PC-9 (cell line): ENCODE data around the gene PXDN. TPM values are rescaled to one million over a fixed set of nuclear protein-coding genes. Genes with fewer than 3 reads are reported as not detected.

Experiments
- BruUV-seq: library from RNA; stranded (reverse); fragments of 400-500 nt; replicated peaks from 2 replicates; lab custom pipeline; 2021; lab: Mats Ljungman, UMichigan
- CTCF ChIA-PET: fragments of 300-600 bp; sonication (Branson Sonifier 250); formaldehyde crosslinking; loops from one replicate; lab custom pipeline; 2022; ENCODE audit warnings: antibody characterized with exemption; lab: Charles Lee
- POLR2A ChIA-PET: fragments of 300-600 bp; sonication (Branson Sonifier 250); formaldehyde crosslinking; loops from one replicate; lab custom pipeline; 2022; ENCODE audit warnings: antibody characterized with exemption; ENCODE audit not compliant: unreplicated experiment; lab: Charles Lee
- DNase-seq, 2 experiments: peaks; one replicate each; pipeline versions ENCODE4 v3.0.0 to v3.0.0-alpha.2; 2015 to 2022; ENCODE audit warnings: mixed read lengths in 1 of 2
- H2AFZ ChIP-seq: fragments of 200-600 bp; sonication (generic); 2 replicates; pipeline ENCODE4 v1.8.1; 2017; ENCODE audit warnings: antibody characterized with exemption
- H3F3A ChIP-seq: fragments of 200-600 bp; sonication (generic); 2 replicates; pipeline ENCODE4 v1.8.1; 2017; ENCODE audit warnings: antibody characterized with exemption, mild to moderate bottlenecking, low read depth; ENCODE audit not compliant: insufficient read depth
- H3K27ac ChIP-seq: fragments of 200-600 bp; sonication (generic); 2 replicates; pipeline ENCODE4 v1.6.1; 2016; ENCODE audit warnings: mixed run types
- H3K27me3 ChIP-seq: fragments of 200-600 bp; sonication (generic); 2 replicates; pipeline ENCODE4 v1.6.1; 2016; ENCODE audit warnings: low read depth, mixed run types; ENCODE audit not compliant: insufficient read depth
- H3K36me3 ChIP-seq: fragments of 200-600 bp; sonication (generic); 2 replicates; pipeline ENCODE4 v1.6.1; 2016; ENCODE audit warnings: low read depth, mixed run types
- H3K4me1 ChIP-seq: fragments of 200-600 bp; sonication (generic); replicated peaks from 2 replicates; pipeline ENCODE4 v1.6.1; 2016; ENCODE audit warnings: mixed run types; ENCODE audit not compliant: insufficient read depth
- H3K4me2 ChIP-seq: fragments of 200-600 bp; sonication (generic); 2 replicates; pipeline ENCODE4 v1.6.1; 2017; ENCODE audit warnings: mixed run types
- H3K4me3 ChIP-seq: fragments of 200-600 bp; sonication (generic); 2 replicates; pipeline ENCODE4 v1.6.1; 2016; ENCODE audit warnings: mixed run types
- H3K79me2 ChIP-seq: fragments of 200-600 bp; sonication (generic); 2 replicates; pipeline ENCODE4 v1.6.1; 2017; ENCODE audit warnings: low read depth, mixed run types
- H3K9me2 ChIP-seq: fragments of 200-600 bp; sonication (generic); 2 replicates; pipeline ENCODE4 v1.8.1; 2017; ENCODE audit warnings: mild to moderate bottlenecking; ENCODE audit not compliant: insufficient read depth
- H3K9me3 ChIP-seq: fragments of 200-600 bp; sonication (generic); 2 replicates; pipeline ENCODE4 v1.8.1; 2016; ENCODE audit warnings: low read depth; ENCODE audit not compliant: insufficient read depth
- H4K20me1 ChIP-seq: fragments of 200-600 bp; sonication (generic); 2 replicates; pipeline ENCODE4 v1.8.1; 2017; ENCODE audit not compliant: insufficient read depth
- CTCF ChIP-seq: fragments of 200-600 bp; sonication (generic); conservative IDR thresholded peaks from 2 replicates; pipeline ENCODE4 v1.6.1; 2017; ENCODE audit warnings: mixed run types, antibody characterized with exemption, mild to moderate bottlenecking, moderate library complexity
- EZH2 ChIP-seq: fragments of 200-600 bp; sonication (generic); IDR thresholded peaks from 2 replicates; pipeline ENCODE4 v1.8.0; 2017; ENCODE audit warnings: antibody characterized with exemption, low read depth
- intact Hi-C: fragments of 100-400 bp; cut with micrococcal nuclease; formaldehyde crosslinking; loops from one replicate; pipeline ENCODE4 v1.10.0; 2022; ENCODE audit not compliant: unreplicated experiment
- total RNA-seq: library from RNA; stranded (reverse); gene quantifications from 2 replicates; pipeline ENCODE4 v1.2.3, GENCODE V29; 2021

Gene PXDN
- total RNA-seq, 1 experiment from 2014 or later = 91.1 TPM

GRCh38 chr2:1595274-1595673 lies 149.0 kb downstream of the PXDN start:
- no peaks in the 10 kb centered on the region for H3K9me2 ChIP-seq
- TF ChIP-seq CTCF (no peak), EZH2 (no peak)
- peaks cover 13% of the 10 kb centered on the region; the same call in 1 of the 2 replicates for H3K27me3 ChIP-seq
- H3F3A ChIP-seq = peaks cover 36% of the 10 kb centered on the region; the same call in 1 of the 2 replicates
- H3K4me2 ChIP-seq = no peak overlapping the region
- H3K79me2 ChIP-seq = no peaks in the 10 kb centered on the region
- BruUV-seq = no TSS peak
- H4K20me1 ChIP-seq = no peaks in the 10 kb centered on the region
- peaks cover 40% of the 10 kb centered on the region for H3K4me1 ChIP-seq
- H2AFZ ChIP-seq = no peak overlapping the region
- no peak for DNase-seq
- intact Hi-C loops = loop anchor here (2.0 kb wide), 1 partner anchor 40 kb away; no protein-coding TSS in a partner anchor
- POLR2A ChIA-PET = interaction anchor here (0.8 kb wide), 1 partner anchor 1328 kb away, joined by 14 read pairs; no protein-coding TSS in a partner anchor
- no peaks in the 10 kb centered on the region for H3K36me3 ChIP-seq
- no peaks in the 10 kb centered on the region for H3K9me3 ChIP-seq
- CTCF ChIA-PET = interaction anchor here (0.6 kb wide), 1 partner anchor 9 kb away, joined by 3 read pairs; no protein-coding TSS in a partner anchor
- H3K4me3 ChIP-seq = no peak overlapping the region
- H3K27ac ChIP-seq = no peak overlapping the region

- Histone ChIP-seq H3K79me2 (no peaks in the 10 kb centered on the region), H3K27me3 (peaks cover 7% of the 10 kb centered on the region; the same call in 1 of the 2 replicates), H3K27ac (peak overlapping the region; percentile 38), H4K20me1 (no peaks in the 10 kb centered on the region), H3K36me3 (no peaks in the 10 kb centered on the region), H3K4me3 (no peak overlapping the region), H3K4me1 (peaks cover 33% of the 10 kb centered on the region), H3K9me3 (no peaks in the 10 kb centered on the region), H3K9me2 (no peaks in the 10 kb centered on the region), H2AFZ (no peak overlapping the region), H3F3A (peaks cover 31% of the 10 kb centered on the region; the same call in 1 of the 2 replicates), H3K4me2 (peak overlapping the region; percentile 47)
- DNase-seq = no peak
- TF ChIP-seq CTCF = no peak
- TF ChIP-seq EZH2 = no peak
- no TSS peak for BruUV-seq
- intact Hi-C loops = loop anchor here (2.0 kb wide), 1 partner anchor 40 kb away; no protein-coding TSS in a partner anchor
- CTCF ChIA-PET = interaction anchor here (0.6 kb wide), 2 partner anchors 8 to 32 kb away, joined by 3 to 4 read pairs; no protein-coding TSS in a partner anchor
- POLR2A ChIA-PET = interaction anchor here (0.6 to 0.8 kb wide), 5 partner anchors 21 to 1329 kb away, joined by 3 to 25 read pairs (median 9); no protein-coding TSS in a partner anchor
Observed at GRCh38 chr2:1594373-1595171, 149.7 kb downstream of the PXDN start.

GRCh38 chr2:1594123-1594372 lies 150.3 kb downstream of the PXDN start:
- no peaks in the 10 kb centered on the region for H3K36me3 ChIP-seq
- no peaks in the 10 kb centered on the region for H4K20me1 ChIP-seq
- H3K9me3 ChIP-seq = no peaks in the 10 kb centered on the region
- H3F3A ChIP-seq = peaks cover 31% of the 10 kb centered on the region; the same call in 1 of the 2 replicates
- no peaks in the 10 kb centered on the region for H3K9me2 ChIP-seq
- H3K4me1 ChIP-seq = peaks cover 31% of the 10 kb centered on the region
- intact Hi-C loops = loop anchor here (2.0 kb wide), 1 partner anchor 39 kb away; no protein-coding TSS in a partner anchor
- peak overlapping the region; percentile 47 for H3K4me2 ChIP-seq
- no peaks in the 10 kb centered on the region for H3K79me2 ChIP-seq
- ChIA-PET POLR2A (interaction anchor here (0.6 to 0.7 kb wide), 3 partner anchors 21 to 1169 kb away, joined by 3 to 25 read pairs (median 9); no protein-coding TSS in a partner anchor), CTCF (interaction anchor here (0.6 kb wide), 1 partner anchor 32 kb away, joined by 4 read pairs; no protein-coding TSS in a partner anchor)
- no peak overlapping the region for H2AFZ ChIP-seq
- H3K27me3 ChIP-seq = peaks cover 7% of the 10 kb centered on the region; the same call in 1 of the 2 replicates
- TF ChIP-seq CTCF = no peak
- no peak for TF ChIP-seq EZH2
- peak overlapping the region; percentile 38 for H3K27ac ChIP-seq
- no peak for DNase-seq
- BruUV-seq = no TSS peak
- no peak overlapping the region; the same call in 1 of the 2 replicates for H3K4me3 ChIP-seq
